ENCODE results near the gene JUN. TPM values are rescaled to one million over a fixed set of nuclear protein-coding genes. Genes with fewer than 3 reads are reported as not detected.

Gene JUN
- polyA plus RNA-seq, 3 donors: 29.3 to 330 (median 31.3) TPM

DNA sequence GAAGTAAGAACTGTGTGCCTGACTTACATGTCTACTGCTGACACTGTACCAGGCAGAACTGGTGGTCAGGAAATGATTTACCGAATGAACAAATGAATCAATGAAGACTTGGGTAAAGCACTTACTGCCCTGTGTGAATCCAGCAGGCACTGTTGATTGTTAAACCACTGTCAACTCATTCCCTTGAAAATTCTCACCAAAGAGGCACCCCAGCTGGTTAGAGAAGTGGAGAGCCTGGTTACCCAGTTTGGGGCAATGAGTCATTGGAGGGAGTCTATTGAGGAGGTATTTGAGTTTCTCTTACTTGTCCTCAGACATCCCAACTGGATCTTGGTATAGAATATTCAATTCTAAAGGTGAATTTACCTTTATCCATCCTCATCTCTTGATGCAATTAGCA is 34.2 kb downstream of the JUN start:
- no peaks in the 10 kb centered on the region for H3K9me3 Mint-ChIP-seq
- no peaks in the 10 kb centered on the region for H3K79me2 ChIP-seq (ENCODE audit: insufficient read depth, low read length)
- H3K4me3 Mint-ChIP-seq: no peak overlapping the region
- no CpG with 5 or more reads among the region's 1 CpG for WGBS (ENCODE audit: insufficient coverage)
- no peaks in the 10 kb centered on the region for H4K20me1 ChIP-seq (ENCODE audit: insufficient read depth, low read length)
- TF ChIP-seq, protein P1, sequence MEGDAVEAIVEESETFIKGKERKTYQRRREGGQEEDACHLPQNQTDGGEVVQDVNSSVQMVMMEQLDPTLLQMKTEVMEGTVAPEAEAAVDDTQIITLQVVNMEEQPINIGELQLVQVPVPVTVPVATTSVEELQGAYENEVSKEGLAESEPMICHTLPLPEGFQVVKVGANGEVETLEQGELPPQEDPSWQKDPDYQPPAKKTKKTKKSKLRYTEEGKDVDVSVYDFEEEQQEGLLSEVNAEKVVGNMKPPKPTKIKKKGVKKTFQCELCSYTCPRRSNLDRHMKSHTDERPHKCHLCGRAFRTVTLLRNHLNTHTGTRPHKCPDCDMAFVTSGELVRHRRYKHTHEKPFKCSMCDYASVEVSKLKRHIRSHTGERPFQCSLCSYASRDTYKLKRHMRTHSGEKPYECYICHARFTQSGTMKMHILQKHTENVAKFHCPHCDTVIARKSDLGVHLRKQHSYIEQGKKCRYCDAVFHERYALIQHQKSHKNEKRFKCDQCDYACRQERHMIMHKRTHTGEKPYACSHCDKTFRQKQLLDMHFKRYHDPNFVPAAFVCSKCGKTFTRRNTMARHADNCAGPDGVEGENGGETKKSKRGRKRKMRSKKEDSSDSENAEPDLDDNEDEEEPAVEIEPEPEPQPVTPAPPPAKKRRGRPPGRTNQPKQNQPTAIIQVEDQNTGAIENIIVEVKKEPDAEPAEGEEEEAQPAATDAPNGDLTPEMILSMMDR (IDR thresholded peaks at IDR 0.05): no peak
- H3K9me3 ChIP-seq (replicated peaks in 1 of 2; ENCODE audit: control insufficient read depth in 1 of 2, insufficient read depth in 1 of 2, low read length in 2 of 2): no peaks in the 10 kb centered on the region
- H3K36me3 Mint-ChIP-seq: no peaks in the 10 kb centered on the region
- H3K27me3 ChIP-seq (ENCODE audit: control insufficient read depth in 2 of 2, insufficient read depth in 2 of 2, low read length in 2 of 2): no peaks in the 10 kb centered on the region
- H3K27ac ChIP-seq (ENCODE audit: low read depth in 1 of 2, low read length in 2 of 2): no peak overlapping the region
- H3K4me1 Mint-ChIP-seq: peaks cover 4% of the 10 kb centered on the region
- intact Hi-C loops (cut with micrococcal nuclease): loop anchor here in 1 of 2 donors (10.0 kb wide), 2 partner anchors 955 to 1005 kb away; no protein-coding TSS in a partner anchor
- H3K4me2 ChIP-seq (replicated peaks; ENCODE audit: extremely low read depth, low read length, poor library complexity, severe bottlenecking): no peak overlapping the region
- DNase-seq: no peak
- H3K4me3 ChIP-seq (replicated peaks in 1 of 3; ENCODE audit: low read depth in 2 of 3, low read length in 3 of 3): no peak overlapping the region
- H3K4me1 ChIP-seq (ENCODE audit: control insufficient read depth in 1 of 2, insufficient read depth in 2 of 2, low read length in 2 of 2): no peaks in the 10 kb centered on the region
- no peak overlapping the region for H3K9ac ChIP-seq (ENCODE audit: insufficient read depth, low read length, poor library complexity, severe bottlenecking)
- H3K27me3 Mint-ChIP-seq (ENCODE audit: low read depth in 3 of 3): peaks cover 2 to 4% (median 3%) of the 10 kb centered on the region in 3 donors
- no peak overlapping the region for H3K27ac Mint-ChIP-seq
- H3K36me3 ChIP-seq (replicated peaks in 1 of 2; ENCODE audit: control insufficient read depth in 1 of 2, insufficient read depth in 2 of 2, low read length in 2 of 2): no peaks in the 10 kb centered on the region
- no peak overlapping the region for H2AFZ ChIP-seq (ENCODE audit: insufficient read depth, low read depth, low read length, poor library complexity, severe bottlenecking)

DNA sequence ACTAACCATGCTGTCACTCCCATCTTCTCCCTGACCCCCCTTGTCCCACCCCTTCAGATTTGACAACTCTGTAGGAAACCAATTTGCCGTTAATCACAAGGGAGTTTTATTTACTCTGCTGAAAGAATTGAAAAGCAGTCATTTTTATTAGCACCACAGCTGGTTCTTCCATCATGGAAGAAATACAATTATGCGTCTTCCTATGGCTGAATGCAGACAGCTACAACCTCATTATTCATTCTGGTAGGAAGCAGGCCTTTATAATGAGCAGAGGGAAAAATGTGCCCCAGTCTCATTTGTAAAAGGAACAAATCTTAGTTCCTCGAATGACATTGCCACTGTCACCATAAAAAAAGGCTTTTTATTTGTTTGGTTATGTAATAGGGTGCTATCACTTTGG is 35.2 kb downstream of the JUN start:
- Mint-ChIP-seq H3K4me3 (no peak overlapping the region), H3K27me3 (ENCODE audit: low read depth in 3 of 3) (peaks cover 2 to 4% (median 3%) of the 10 kb centered on the region in 3 donors)
- intact Hi-C loops (cut with micrococcal nuclease): loop anchor here in 1 of 2 donors (10.0 kb wide), 2 partner anchors 956 to 1006 kb away; no protein-coding TSS in a partner anchor

More for the DNA sequence above, 35.2 kb downstream of the JUN start:
- WGBS (ENCODE audit: insufficient coverage): no CpG with 5 or more reads among the region's 3 CpGs
- Histone ChIP-seq H3K4me3 (replicated peaks in 1 of 3; ENCODE audit: low read depth in 2 of 3, low read length in 3 of 3) (no peak overlapping the region), H3K79me2 (ENCODE audit: insufficient read depth, low read length) (no peaks in the 10 kb centered on the region), H3K4me1 (ENCODE audit: control insufficient read depth in 1 of 2, insufficient read depth in 2 of 2, low read length in 2 of 2) (no peaks in the 10 kb centered on the region), H3K9ac (ENCODE audit: insufficient read depth, low read length, poor library complexity, severe bottlenecking) (no peak overlapping the region), H3K27ac (ENCODE audit: low read depth in 1 of 2, low read length in 2 of 2) (no peak overlapping the region), H3K4me2 (replicated peaks; ENCODE audit: extremely low read depth, low read length, poor library complexity, severe bottlenecking) (no peak overlapping the region), H2AFZ (ENCODE audit: insufficient read depth, low read depth, low read length, poor library complexity, severe bottlenecking) (no peak overlapping the region), H3K36me3 (replicated peaks in 1 of 2; ENCODE audit: control insufficient read depth in 1 of 2, insufficient read depth in 2 of 2, low read length in 2 of 2) (no peaks in the 10 kb centered on the region), H3K9me3 (replicated peaks in 1 of 2; ENCODE audit: control insufficient read depth in 1 of 2, insufficient read depth in 1 of 2, low read length in 2 of 2) (no peaks in the 10 kb centered on the region), H3K27me3 (ENCODE audit: control insufficient read depth in 2 of 2, insufficient read depth in 2 of 2, low read length in 2 of 2) (no peaks in the 10 kb centered on the region), H4K20me1 (ENCODE audit: insufficient read depth, low read length) (no peaks in the 10 kb centered on the region)
- TF ChIP-seq, protein P1 (IDR thresholded peaks at IDR 0.05): no peak
- Mint-ChIP-seq H3K27ac (no peak overlapping the region), H3K4me1 (no peaks in the 10 kb centered on the region), H3K36me3 (no peaks in the 10 kb centered on the region), H3K9me3 (no peaks in the 10 kb centered on the region)
- no peak for DNase-seq

All from CD14-positive monocyte (primary cell).